ENCODE data around the gene TM4SF18. TPM values are rescaled to one million over a fixed set of nuclear protein-coding genes. Genes with fewer than 3 reads are reported as not detected.

TM4SF18 gene, protein sequence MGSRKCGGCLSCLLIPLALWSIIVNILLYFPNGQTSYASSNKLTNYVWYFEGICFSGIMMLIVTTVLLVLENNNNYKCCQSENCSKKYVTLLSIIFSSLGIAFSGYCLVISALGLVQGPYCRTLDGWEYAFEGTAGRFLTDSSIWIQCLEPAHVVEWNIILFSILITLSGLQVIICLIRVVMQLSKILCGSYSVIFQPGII
- not detected for total RNA-seq
- not detected for total RNA-seq (2013)

DNA sequence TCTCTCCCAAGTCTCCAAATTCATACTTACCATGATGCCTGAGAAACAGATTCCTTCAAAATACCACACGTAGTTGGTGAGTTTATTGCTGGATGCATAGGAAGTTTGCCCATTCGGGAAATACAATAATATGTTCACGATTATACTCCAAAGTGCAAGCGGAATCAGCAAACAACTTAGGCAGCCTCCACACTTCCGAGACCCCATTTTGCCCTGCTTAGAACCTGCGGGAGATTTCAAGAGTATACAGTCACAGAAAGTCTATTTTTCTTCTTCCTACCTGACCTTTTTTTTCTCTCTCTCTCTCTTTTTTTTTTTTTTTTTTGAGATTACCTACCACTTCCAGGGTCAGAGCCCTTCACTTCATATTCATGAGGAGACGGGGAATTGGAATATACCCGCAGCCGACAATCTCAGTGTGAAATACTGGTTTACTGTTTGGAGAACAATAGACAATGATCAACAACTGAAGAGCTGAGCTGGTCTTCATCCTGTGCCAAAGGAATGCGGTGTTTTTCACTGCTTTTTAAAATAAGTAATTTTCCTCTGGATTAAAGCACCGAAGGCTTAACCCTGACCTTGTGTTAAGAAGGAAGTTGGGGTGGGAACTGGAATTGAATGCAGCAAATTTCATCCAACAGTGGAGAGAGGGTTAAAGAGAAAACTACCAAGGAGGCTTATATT, at the start of gene TM4SF18:
TSS of gene TM4SF18 (minus strand) at position 461 of the 684 bp plus-strand sequence. CDS start at position 207, 254 bp downstream.
- Mint-ChIP-seq H3K36me3 (no peaks in the 10 kb centered on the region), H3K4me3 (no peak within 1 kb of the TSS), H3K4me1 (no peaks in the 10 kb centered on the region), H3K9me3 (no peaks in the 10 kb centered on the region), H3K27ac (no peak within 1 kb of the TSS), H3K27me3 (ENCODE audit: low read depth in 2 of 2) (peaks cover 5 to 12% of the 10 kb centered on the region in 2 donors)
- no peaks in the 10 kb centered on the region for H3K27me3 ChIP-seq (ENCODE audit: control insufficient read depth, insufficient read depth, low read length)
- H3K27ac ChIP-seq (ENCODE audit: low read length), result no peak within 1 kb of the TSS
- ATAC-seq, result no peak
- no peak within 1 kb of the TSS for H3K4me3 ChIP-seq (ENCODE audit: low read length)
- no peaks in the 10 kb centered on the region for H3K9me3 ChIP-seq (ENCODE audit: control insufficient read depth, insufficient read depth, low read length)
- 87% methylated on average over 10 of the region's 11 CpGs for WGBS (ENCODE audit: insufficient coverage)
- intact Hi-C loops (cut with micrococcal nuclease), result no loop called here
- H3K36me3 ChIP-seq (ENCODE audit: control insufficient read depth, insufficient read depth, low read length), result no peaks in the 10 kb centered on the region
- DNase-seq, result no peak
- TF ChIP-seq, protein P1, sequence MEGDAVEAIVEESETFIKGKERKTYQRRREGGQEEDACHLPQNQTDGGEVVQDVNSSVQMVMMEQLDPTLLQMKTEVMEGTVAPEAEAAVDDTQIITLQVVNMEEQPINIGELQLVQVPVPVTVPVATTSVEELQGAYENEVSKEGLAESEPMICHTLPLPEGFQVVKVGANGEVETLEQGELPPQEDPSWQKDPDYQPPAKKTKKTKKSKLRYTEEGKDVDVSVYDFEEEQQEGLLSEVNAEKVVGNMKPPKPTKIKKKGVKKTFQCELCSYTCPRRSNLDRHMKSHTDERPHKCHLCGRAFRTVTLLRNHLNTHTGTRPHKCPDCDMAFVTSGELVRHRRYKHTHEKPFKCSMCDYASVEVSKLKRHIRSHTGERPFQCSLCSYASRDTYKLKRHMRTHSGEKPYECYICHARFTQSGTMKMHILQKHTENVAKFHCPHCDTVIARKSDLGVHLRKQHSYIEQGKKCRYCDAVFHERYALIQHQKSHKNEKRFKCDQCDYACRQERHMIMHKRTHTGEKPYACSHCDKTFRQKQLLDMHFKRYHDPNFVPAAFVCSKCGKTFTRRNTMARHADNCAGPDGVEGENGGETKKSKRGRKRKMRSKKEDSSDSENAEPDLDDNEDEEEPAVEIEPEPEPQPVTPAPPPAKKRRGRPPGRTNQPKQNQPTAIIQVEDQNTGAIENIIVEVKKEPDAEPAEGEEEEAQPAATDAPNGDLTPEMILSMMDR (IDR thresholded peaks at IDR 0.05), result no peak
- H3K4me1 ChIP-seq (ENCODE audit: control insufficient read depth, insufficient read depth, low read length), result no peaks in the 10 kb centered on the region

DNA sequence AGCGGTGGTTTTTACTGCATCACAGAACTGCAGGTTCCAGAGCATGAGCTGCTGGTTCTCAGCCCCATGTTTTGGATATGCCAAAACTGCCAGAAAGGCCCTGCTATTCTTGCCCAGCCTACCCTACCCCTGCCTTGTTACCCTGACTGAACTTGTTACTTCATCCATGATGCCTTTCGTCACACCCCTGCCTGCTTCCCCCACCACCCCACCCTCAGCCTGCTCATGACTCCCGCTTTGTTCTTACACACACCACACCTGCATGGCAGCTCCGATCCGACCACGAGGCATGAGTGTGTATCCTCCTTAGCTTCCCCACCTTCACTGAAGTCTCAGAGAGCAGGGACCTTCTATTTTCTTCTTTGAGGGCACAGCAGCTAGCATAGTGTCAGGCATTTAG, 49.1 kb upstream of the TM4SF18 start:
- TF ChIP-seq, protein P1 (IDR thresholded peaks at IDR 0.05), result no peak
- intact Hi-C loops (cut with micrococcal nuclease), result no loop called here
- Histone ChIP-seq H3K4me1 (ENCODE audit: control insufficient read depth, insufficient read depth, low read length) (peaks cover 3% of the 10 kb centered on the region), H3K4me3 (ENCODE audit: low read length) (no peak overlapping the region), H3K9me3 (ENCODE audit: control insufficient read depth, insufficient read depth, low read length) (no peaks in the 10 kb centered on the region), H3K36me3 (ENCODE audit: control insufficient read depth, insufficient read depth, low read length) (no peaks in the 10 kb centered on the region), H3K27ac (ENCODE audit: low read length) (no peak overlapping the region), H3K27me3 (ENCODE audit: control insufficient read depth, insufficient read depth, low read length) (no peaks in the 10 kb centered on the region)
- Mint-ChIP-seq H3K27ac (no peak overlapping the region), H3K9me3 (no peaks in the 10 kb centered on the region), H3K36me3 (no peaks in the 10 kb centered on the region), H3K27me3 (ENCODE audit: low read depth in 2 of 2) (peaks cover 0 to 10% of the 10 kb centered on the region in 2 donors), H3K4me3 (no peak overlapping the region), H3K4me1 (peaks cover 14% of the 10 kb centered on the region in 2 donors)
- DNase-seq (no peak), ATAC-seq (no peak)
- 82% methylated on average over 6 of the region's 6 CpGs for WGBS (ENCODE audit: insufficient coverage)

DNA sequence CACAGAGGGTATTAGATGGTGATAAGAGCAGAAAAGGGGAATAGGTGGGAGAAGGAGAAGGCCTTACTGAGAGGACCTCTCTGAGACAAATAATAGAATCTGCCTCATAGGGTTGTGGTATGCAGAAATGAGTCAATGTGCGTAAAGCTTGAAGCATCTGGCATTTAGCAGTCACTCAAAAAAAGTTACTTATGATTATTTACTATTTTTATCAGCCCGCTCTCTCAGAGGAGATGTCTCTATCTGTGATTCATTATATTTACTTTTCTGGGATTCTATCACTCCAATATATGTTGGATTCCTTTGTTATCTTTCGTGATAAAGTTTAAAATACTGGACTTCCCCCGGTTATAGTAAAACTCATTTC, 48.6 kb upstream of the TM4SF18 start:
- no peaks in the 10 kb centered on the region for H3K36me3 ChIP-seq (ENCODE audit: control insufficient read depth, insufficient read depth, low read length)
- ATAC-seq, result no peak
- no peaks in the 10 kb centered on the region for H3K27me3 ChIP-seq (ENCODE audit: control insufficient read depth, insufficient read depth, low read length)
- H3K9me3 ChIP-seq (ENCODE audit: control insufficient read depth, insufficient read depth, low read length), result no peaks in the 10 kb centered on the region
- no peak overlapping the region for H3K27ac ChIP-seq (ENCODE audit: low read length)
- 100% methylated on average over 3 of the region's 4 CpGs for WGBS (ENCODE audit: insufficient coverage)
- H3K36me3 Mint-ChIP-seq, result no peaks in the 10 kb centered on the region
- H3K27me3 Mint-ChIP-seq (ENCODE audit: low read depth in 2 of 2), result peaks cover 0 to 10% of the 10 kb centered on the region in 2 donors
- peaks cover 14 to 17% of the 10 kb centered on the region in 2 donors for H3K4me1 Mint-ChIP-seq
- H3K9me3 Mint-ChIP-seq, result no peaks in the 10 kb centered on the region
- H3K4me3 ChIP-seq (ENCODE audit: low read length), result no peak overlapping the region
- no peak for DNase-seq
- H3K4me1 ChIP-seq (ENCODE audit: control insufficient read depth, insufficient read depth, low read length), result peaks cover 3% of the 10 kb centered on the region
- H3K4me3 Mint-ChIP-seq, result no peak overlapping the region
- intact Hi-C loops (cut with micrococcal nuclease), result no loop called here
- H3K27ac Mint-ChIP-seq, result no peak overlapping the region
- TF ChIP-seq, protein P1 (IDR thresholded peaks at IDR 0.05), result no peak

Data from natural killer cell (primary cell).